ENCODE results near the gene COPS6. TPM values are rescaled to one million over a fixed set of nuclear protein-coding genes. Genes with fewer than 3 reads are reported as not detected.

Gene COPS6
- total and polyA plus RNA-seq, 2 of the 4 experiments (the other 2 are of a cell fraction) = 185 to 325 TPM

DNA sequence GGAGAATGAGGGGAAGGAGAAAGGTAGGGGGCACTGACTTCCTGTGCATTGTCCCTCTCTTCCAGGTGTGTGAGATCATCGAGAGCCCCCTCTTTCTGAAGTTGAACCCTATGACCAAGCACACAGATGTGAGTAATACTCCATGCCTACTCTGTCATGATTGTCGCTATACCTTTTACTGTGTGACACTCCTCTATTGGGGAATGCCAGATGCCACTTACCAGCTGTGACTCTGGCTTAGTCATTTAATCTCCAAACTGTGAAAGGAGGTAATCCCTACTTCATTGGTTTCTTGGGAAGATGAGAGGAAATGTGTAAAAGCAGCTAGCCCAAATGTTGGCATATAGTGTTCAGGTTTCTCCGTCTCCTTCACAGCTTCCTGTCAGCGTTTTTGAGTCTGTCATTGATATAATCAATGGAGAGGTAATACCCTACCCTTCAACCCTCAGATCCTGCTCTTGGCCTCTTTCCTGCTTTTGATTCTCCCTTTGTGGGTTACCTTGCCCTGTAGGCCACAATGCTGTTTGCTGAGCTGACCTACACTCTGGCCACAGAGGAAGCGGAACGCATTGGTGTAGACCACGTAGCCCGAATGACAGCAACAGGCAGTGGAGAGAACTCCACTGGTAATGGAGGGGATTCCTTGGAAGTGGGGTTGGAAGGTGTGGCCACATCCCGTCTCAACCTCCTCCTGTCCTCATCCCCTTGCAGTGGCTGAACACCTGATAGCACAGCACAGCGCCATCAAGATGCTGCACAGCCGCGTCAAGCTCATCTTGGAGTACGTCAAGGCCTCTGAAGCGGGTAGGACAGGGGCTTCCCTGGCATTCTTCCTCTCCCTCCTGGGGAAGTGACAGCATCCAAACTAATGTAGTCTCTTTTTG lies 2.0 kb downstream of the COPS6 start:
- TF ChIP-seq, protein P1, sequence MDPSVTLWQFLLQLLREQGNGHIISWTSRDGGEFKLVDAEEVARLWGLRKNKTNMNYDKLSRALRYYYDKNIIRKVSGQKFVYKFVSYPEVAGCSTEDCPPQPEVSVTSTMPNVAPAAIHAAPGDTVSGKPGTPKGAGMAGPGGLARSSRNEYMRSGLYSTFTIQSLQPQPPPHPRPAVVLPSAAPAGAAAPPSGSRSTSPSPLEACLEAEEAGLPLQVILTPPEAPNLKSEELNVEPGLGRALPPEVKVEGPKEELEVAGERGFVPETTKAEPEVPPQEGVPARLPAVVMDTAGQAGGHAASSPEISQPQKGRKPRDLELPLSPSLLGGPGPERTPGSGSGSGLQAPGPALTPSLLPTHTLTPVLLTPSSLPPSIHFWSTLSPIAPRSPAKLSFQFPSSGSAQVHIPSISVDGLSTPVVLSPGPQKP (IDR thresholded peaks at IDR 0.05; ENCODE audit: borderline replicate concordance, low read depth, low read length) = no peak
- no peak for TF ChIP-seq NFE2L2 (IDR thresholded peaks at IDR 0.05; ENCODE audit: low read depth, low read length)
- no peak for TF ChIP-seq MAZ (IDR thresholded peaks at IDR 0.05; ENCODE audit: borderline replicate concordance, low read depth, low read length)
- no peak for TF ChIP-seq BHLHE40 (IDR thresholded peaks at IDR 0.05; ENCODE audit: low read depth, low read length)
- TF ChIP-seq RFX5 (IDR thresholded peaks at IDR 0.05; ENCODE audit: low read depth, low read length) = no peak
- no peak for TF ChIP-seq CHD1 (IDR thresholded peaks at IDR 0.05; ENCODE audit: low read depth, low read length)
- TF ChIP-seq SMC3 (IDR thresholded peaks at IDR 0.05; ENCODE audit: low read depth, low read length) = no peak
- TF ChIP-seq MXI1 (IDR thresholded peaks at IDR 0.05; ENCODE audit: borderline replicate concordance, low read depth, low read length) = no peak
- no peak for TF ChIP-seq RAD21 (IDR thresholded peaks at IDR 0.05; ENCODE audit: low read length)
- TF ChIP-seq RCOR1 (IDR thresholded peaks at IDR 0.05; ENCODE audit: insufficient replicate concordance, low read length) = no peak
- no peak for TF ChIP-seq CEBPB (IDR thresholded peaks at IDR 0.05; ENCODE audit: low read depth, low read length)
- H3K79me1 ChIP-seq (ENCODE audit: low read depth in 1 of 2, low read length in 2 of 2) = peaks cover 32 to 66% of the 10 kb centered on the region in 2 experiments
- H4K91ac ChIP-seq (ENCODE audit: insufficient read depth, low read depth, low read length) = no peak overlapping the region
- no CpG with 5 or more reads among the region's 14 CpGs for WGBS, 2 experiments (ENCODE audit: extremely low coverage in 2 of 2, insufficient read length in 1 of 2)
- peak overlapping the region; percentile 63 for H3K23ac ChIP-seq (ENCODE audit: low read depth, low read length)
- POLR2A ChIA-PET (ENCODE audit: unreplicated experiment) = interaction anchor here (0.5 to 0.7 kb wide), 2 partner anchors 21 to 125 kb away, joined by 3 to 8 read pairs; no protein-coding TSS in a partner anchor
- intact Hi-C loops (cut with micrococcal nuclease) = loop anchor here (1.0 kb wide), 1 partner anchor 10 kb away; no protein-coding TSS in a partner anchor
- no peaks in the 10 kb centered on the region for H3K27me3 ChIP-seq (ENCODE audit: control insufficient read depth, insufficient read depth, low read length)
- no peak overlapping the region for H3K18ac ChIP-seq (ENCODE audit: low read depth, low read length)
- H2AFZ ChIP-seq (replicated peaks; ENCODE audit: low read length, poor library complexity) = peak overlapping the region; percentile 5
- no peak overlapping the region for H3K4me3 ChIP-seq (ENCODE audit: insufficient read depth, low read depth, low read length)
- H3K4me2 ChIP-seq (ENCODE audit: low read depth, low read length) = no peak overlapping the region
- H3K9me3 ChIP-seq (ENCODE audit: control insufficient read depth, insufficient read depth, low read length) = no peaks in the 10 kb centered on the region
- H4K20me1 ChIP-seq (ENCODE audit: insufficient read depth, low read length) = peaks cover 15% of the 10 kb centered on the region
- peak overlapping the region; percentile 69 for H3K4ac ChIP-seq (ENCODE audit: low read depth, low read length)
- CTCF ChIA-PET = interaction anchor here (1.6 kb wide), 1 partner anchor 10 kb away, joined by 5 read pairs; no protein-coding TSS in a partner anchor
- peak overlapping the region in 1 of 2 experiments; percentile 36; a peak in 1 of 4 replicates for H4K8ac ChIP-seq (ENCODE audit: low read depth in 2 of 2, low read length in 2 of 2)
- dilution Hi-C loops (cut with HindIII; ENCODE audit: low sequenced_read_pairs, unreplicated experiment) = no loop called here
- peaks cover 13% of the 10 kb centered on the region for H3K9me1 ChIP-seq (ENCODE audit: insufficient read depth, low read length)
- H2BK15ac ChIP-seq (ENCODE audit: low read depth, low read length) = no peak overlapping the region; the same call in 2 of the 3 replicates
- no peak overlapping the region for H3K56ac ChIP-seq (ENCODE audit: extremely low read depth, insufficient read depth, low read length)
- in situ Hi-C loops (cut with MboI; ENCODE audit: low sequenced_read_pairs) = no loop called here
- H2BK20ac ChIP-seq (ENCODE audit: low read depth, low read length) = no peak overlapping the region; the same call in none of the 2 replicates
- peak overlapping the region; percentile 87 for H2AK5ac ChIP-seq (ENCODE audit: low read depth, low read length)
- H3K14ac ChIP-seq (replicated peaks; ENCODE audit: low read depth, low read length) = 0 out of 2 replicates have a peak overlapping the region, but pooled peaks have one; percentile 19
- H3K27ac ChIP-seq (ENCODE audit: insufficient read depth, low read length) = peak overlapping the region; percentile 38
- 0 out of 2 replicates have a peak overlapping the region, but pooled peaks have one; percentile 10 for H4K5ac ChIP-seq (ENCODE audit: low read depth, low read length)
- no TSS peak for BruUV-seq (replicated peaks)
- peaks cover 16% of the 10 kb centered on the region for H3K4me1 ChIP-seq (ENCODE audit: control insufficient read depth, insufficient read depth, low read length)
- H3K9ac ChIP-seq (ENCODE audit: low read depth, low read length) = no peak overlapping the region
- peaks cover 50% of the 10 kb centered on the region for H3K36me3 ChIP-seq (ENCODE audit: control insufficient read depth, insufficient read depth, low read length)
- peak overlapping the region; percentile 44 for H2BK5ac ChIP-seq (ENCODE audit: low read depth, low read length, poor library complexity, severe bottlenecking)
- H2BK120ac ChIP-seq (ENCODE audit: low read depth, low read length) = peak overlapping the region; percentile 14; the same call in 1 of the 2 replicates
- peak overlapping the region; percentile 60 for H2AK9ac ChIP-seq (replicated peaks; ENCODE audit: low read depth, low read length, poor library complexity)
- DNase-seq = no peak
- ATAC-seq (ENCODE audit: low read depth) = no peak
